ENCODE results near the gene SERPINE1. TPM values are rescaled to one million over a fixed set of nuclear protein-coding genes. Genes with fewer than 3 reads are reported as not detected.
A peak's percentile ranks its signal among the peaks of the same experiment; 100 is the strongest.

Gene SERPINE1
- total and polyA plus RNA-seq, 2 of the 13 experiments (the other 11 are each of a cell fraction or from before 2014, with no cell fraction given), result 21.2 to 1,576 TPM

- TF ChIP-seq ZSCAN5A (CRISPR knock-in tag; IDR thresholded peaks at IDR 0.05; ENCODE audit: borderline replicate concordance), result no peak
- TF ChIP-seq REL (CRISPR knock-in tag; conservative IDR thresholded peaks at IDR 0.05), result no peak
- TF ChIP-seq THRA (CRISPR knock-in tag; IDR thresholded peaks at IDR 0.05; ENCODE audit: borderline replicate concordance), result no peak
- TF ChIP-seq ARNT (IDR thresholded peaks at IDR 0.05), result no peak
- no peak for TF ChIP-seq RFXANK (CRISPR knock-in tag; IDR thresholded peaks at IDR 0.05)
- peak; percentile 93 for TF ChIP-seq SALL1 (CRISPR knock-in tag; IDR thresholded peaks at IDR 0.05)
- peak; percentile 24; the same call in 1 of the 2 replicates for TF ChIP-seq ZNF362 (CRISPR knock-in tag; IDR thresholded peaks at IDR 0.05; ENCODE audit: borderline replicate concordance)
- TF ChIP-seq GMEB2 (CRISPR knock-in tag; IDR thresholded peaks at IDR 0.05; ENCODE audit: low read depth), result no peak
- TF ChIP-seq ZNF687 (CRISPR knock-in tag; IDR thresholded peaks at IDR 0.05), result peak; percentile 52; the same call in 1 of the 2 replicates
- TF ChIP-seq MED8 (CRISPR knock-in tag; IDR thresholded peaks at IDR 0.05; ENCODE audit: insufficient replicate concordance), result no peak
- TF ChIP-seq ARNT2 (CRISPR knock-in tag; IDR thresholded peaks at IDR 0.05; ENCODE audit: low read depth), result no peak
- TF ChIP-seq ZFP36L1 (CRISPR knock-in tag; IDR thresholded peaks at IDR 0.05), result peak; percentile 50; the same call in 1 of the 2 replicates
- TF ChIP-seq ZNF549 (CRISPR knock-in tag; IDR thresholded peaks at IDR 0.05), result no peak
- peak; percentile 97 for TF ChIP-seq BHLHE40 (IDR thresholded peaks at IDR 0.05; ENCODE audit: low read length)
- 0 out of 2 replicates have a peak, but pooled peaks have one; percentile 63 for TF ChIP-seq MIXL1 (CRISPR knock-in tag; IDR thresholded peaks at IDR 0.05)
- no peak for TF ChIP-seq NR2F6 (IDR thresholded peaks at IDR 0.05)
- peak; percentile 12; the same call in 1 of the 2 replicates for TF ChIP-seq NR2F6 (CRISPR knock-in tag; IDR thresholded peaks at IDR 0.05)
- peak; percentile 84 for TF ChIP-seq ZNF605 (CRISPR knock-in tag; IDR thresholded peaks at IDR 0.05)
- TF ChIP-seq SETDB1 (CRISPR knock-in tag; IDR thresholded peaks at IDR 0.05; ENCODE audit: borderline replicate concordance), result no peak
- 0 out of 2 replicates have a peak, but pooled peaks have one; percentile 48 for TF ChIP-seq ZNF550 (CRISPR knock-in tag; IDR thresholded peaks at IDR 0.05; ENCODE audit: borderline replicate concordance)
- TF ChIP-seq HOXD1 (CRISPR knock-in tag; IDR thresholded peaks at IDR 0.05), result peak; percentile 18; the same call in 1 of the 2 replicates
Observed at GRCh38 chr7:101138213-101138870, 11.4 kb downstream of the SERPINE1 start (continued).

All from HepG2 (cell line).